ENCODE data around the gene RGS14.

The RGS14 gene

GRCh38 chr5:177384134-177384533, 26.4 kb downstream of the RGS14 start, which contains the start of gene SLC34A1:
TSS of gene SLC34A1 (plus strand) at chr5:177384434. CDS start at chr5:177385742, 1,308 bp downstream.
- no peaks in the 10 kb centered on the region; the same call in 1 of the 2 replicates for H3K27me3 ChIP-seq (ENCODE audit: insufficient read depth, low read depth)

DNA sequence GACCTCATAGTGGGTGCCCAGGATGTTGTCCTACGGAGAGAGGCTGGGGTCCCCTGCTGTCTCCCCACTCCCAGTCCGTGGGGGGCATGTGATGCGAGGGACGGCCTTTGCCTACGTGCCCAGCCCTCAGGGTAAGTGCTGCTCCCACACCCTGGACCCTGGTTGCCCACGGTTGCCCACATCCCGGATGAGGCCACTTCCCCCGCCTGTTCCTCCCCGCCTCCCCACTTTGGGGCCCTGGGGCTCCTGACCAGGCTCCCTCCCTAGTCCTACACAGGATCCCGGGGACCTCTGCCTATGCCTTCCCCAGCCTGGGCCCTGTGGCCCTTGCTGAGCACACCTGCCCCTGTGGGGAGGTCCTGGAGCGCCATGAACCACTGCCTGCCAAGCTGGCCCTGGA, 28.0 kb downstream of the RGS14 start:
- no peaks in the 10 kb centered on the region for H3K79me2 ChIP-seq (ENCODE audit: insufficient read depth, low read depth)
- no peak overlapping the region for H2AFZ ChIP-seq (ENCODE audit: low read depth)
- H3K36me3 ChIP-seq (ENCODE audit: insufficient read depth): no peaks in the 10 kb centered on the region
- no peak overlapping the region for H3K9ac ChIP-seq
- H4K20me1 ChIP-seq (ENCODE audit: insufficient read depth): no peaks in the 10 kb centered on the region
- H3K4me3 ChIP-seq (IDR thresholded peaks at IDR 0.05; ENCODE audit: insufficient read depth, low read depth, low read length): no peak overlapping the region
- TF ChIP-seq, protein P1, sequence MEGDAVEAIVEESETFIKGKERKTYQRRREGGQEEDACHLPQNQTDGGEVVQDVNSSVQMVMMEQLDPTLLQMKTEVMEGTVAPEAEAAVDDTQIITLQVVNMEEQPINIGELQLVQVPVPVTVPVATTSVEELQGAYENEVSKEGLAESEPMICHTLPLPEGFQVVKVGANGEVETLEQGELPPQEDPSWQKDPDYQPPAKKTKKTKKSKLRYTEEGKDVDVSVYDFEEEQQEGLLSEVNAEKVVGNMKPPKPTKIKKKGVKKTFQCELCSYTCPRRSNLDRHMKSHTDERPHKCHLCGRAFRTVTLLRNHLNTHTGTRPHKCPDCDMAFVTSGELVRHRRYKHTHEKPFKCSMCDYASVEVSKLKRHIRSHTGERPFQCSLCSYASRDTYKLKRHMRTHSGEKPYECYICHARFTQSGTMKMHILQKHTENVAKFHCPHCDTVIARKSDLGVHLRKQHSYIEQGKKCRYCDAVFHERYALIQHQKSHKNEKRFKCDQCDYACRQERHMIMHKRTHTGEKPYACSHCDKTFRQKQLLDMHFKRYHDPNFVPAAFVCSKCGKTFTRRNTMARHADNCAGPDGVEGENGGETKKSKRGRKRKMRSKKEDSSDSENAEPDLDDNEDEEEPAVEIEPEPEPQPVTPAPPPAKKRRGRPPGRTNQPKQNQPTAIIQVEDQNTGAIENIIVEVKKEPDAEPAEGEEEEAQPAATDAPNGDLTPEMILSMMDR (conservative IDR thresholded peaks at IDR 0.05; ENCODE audit: low read depth, low read length): no peak
- H3K4me1 ChIP-seq (ENCODE audit: low read depth, poor library complexity, severe bottlenecking): no peaks in the 10 kb centered on the region
- H3K4me2 ChIP-seq: no peak overlapping the region
- H3K27me3 ChIP-seq (ENCODE audit: insufficient read depth, low read depth): no peaks in the 10 kb centered on the region; the same call in 1 of the 2 replicates
- no peak overlapping the region for H3K27ac ChIP-seq

More at GRCh38 chr5:177384134-177384533, 26.4 kb downstream of the RGS14 start, which contains the start of gene SLC34A1:
- Histone ChIP-seq H3K9ac (no peak within 1 kb of the TSS), H3K79me2 (ENCODE audit: insufficient read depth, low read depth) (no peaks in the 10 kb centered on the region), H3K4me1 (ENCODE audit: low read depth, poor library complexity, severe bottlenecking) (no peaks in the 10 kb centered on the region), H3K27ac (no peak within 1 kb of the TSS), H4K20me1 (ENCODE audit: insufficient read depth) (no peaks in the 10 kb centered on the region), H3K4me2 (no peak within 1 kb of the TSS), H3K36me3 (ENCODE audit: insufficient read depth) (no peaks in the 10 kb centered on the region), H2AFZ (ENCODE audit: low read depth) (no peak within 1 kb of the TSS), H3K4me3 (IDR thresholded peaks at IDR 0.05; ENCODE audit: insufficient read depth, low read depth, low read length) (no peak within 1 kb of the TSS)
- TF ChIP-seq, protein P1 (conservative IDR thresholded peaks at IDR 0.05; ENCODE audit: low read depth, low read length): no peak

DNA sequence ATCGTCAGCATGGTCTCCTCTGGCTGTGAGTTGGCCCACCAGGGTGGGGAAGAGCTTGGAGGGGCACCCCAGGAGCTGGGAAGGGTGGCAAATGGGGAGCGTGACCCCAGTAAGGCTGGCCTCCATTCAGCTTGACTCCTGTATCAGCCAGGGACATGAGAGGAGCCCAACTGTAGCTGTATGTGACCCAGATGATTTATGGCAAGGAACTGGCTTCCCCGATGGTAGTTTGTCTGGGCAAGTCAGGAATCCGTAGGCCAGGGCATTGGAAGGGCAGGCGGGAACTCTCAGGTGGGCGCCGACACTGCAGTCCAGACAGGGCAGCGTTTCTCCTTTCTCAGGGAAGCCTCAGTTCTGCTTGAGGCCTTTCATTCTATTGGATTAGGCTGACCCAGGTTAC, 28.8 kb downstream of the RGS14 start:
- H3K36me3 ChIP-seq (ENCODE audit: insufficient read depth): no peaks in the 10 kb centered on the region
- no peak overlapping the region for H3K9ac ChIP-seq
- no peak overlapping the region for H2AFZ ChIP-seq (ENCODE audit: low read depth)
- H3K4me2 ChIP-seq: no peak overlapping the region
- H3K4me1 ChIP-seq (ENCODE audit: low read depth, poor library complexity, severe bottlenecking): no peaks in the 10 kb centered on the region
- no peaks in the 10 kb centered on the region; the same call in 1 of the 2 replicates for H3K27me3 ChIP-seq (ENCODE audit: insufficient read depth, low read depth)
- no peaks in the 10 kb centered on the region for H3K79me2 ChIP-seq (ENCODE audit: insufficient read depth, low read depth)
- no peak overlapping the region for H3K27ac ChIP-seq
- TF ChIP-seq, protein P1 (conservative IDR thresholded peaks at IDR 0.05; ENCODE audit: low read depth, low read length): no peak
- H3K4me3 ChIP-seq (IDR thresholded peaks at IDR 0.05; ENCODE audit: insufficient read depth, low read depth, low read length): no peak overlapping the region
- no peaks in the 10 kb centered on the region for H4K20me1 ChIP-seq (ENCODE audit: insufficient read depth)

DNA sequence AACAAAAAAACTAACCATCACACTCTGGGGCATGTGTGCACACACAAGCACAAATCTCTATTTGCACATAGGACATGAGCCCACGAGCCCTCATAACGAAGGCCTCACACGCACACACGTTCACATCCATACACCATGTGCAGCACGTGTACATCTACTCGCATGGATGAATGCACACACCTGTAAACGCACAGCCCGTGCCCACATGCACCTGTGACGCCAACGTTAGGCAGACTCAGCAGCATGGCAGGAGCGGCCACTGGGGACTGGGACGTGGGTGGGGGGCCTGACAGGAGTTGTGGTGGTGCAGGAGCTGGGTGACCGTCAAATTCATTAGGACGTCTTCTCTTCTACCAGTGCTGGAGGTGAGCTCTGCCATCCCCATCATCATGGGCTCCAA, 29.7 kb downstream of the RGS14 start:
- Histone ChIP-seq H3K36me3 (ENCODE audit: insufficient read depth) (no peaks in the 10 kb centered on the region), H3K9ac (no peak overlapping the region), H3K79me2 (ENCODE audit: insufficient read depth, low read depth) (no peaks in the 10 kb centered on the region), H4K20me1 (ENCODE audit: insufficient read depth) (no peaks in the 10 kb centered on the region), H3K4me3 (IDR thresholded peaks at IDR 0.05; ENCODE audit: insufficient read depth, low read depth, low read length) (no peak overlapping the region), H2AFZ (ENCODE audit: low read depth) (no peak overlapping the region), H3K27ac (no peak overlapping the region), H3K4me1 (ENCODE audit: low read depth, poor library complexity, severe bottlenecking) (no peaks in the 10 kb centered on the region), H3K4me2 (no peak overlapping the region), H3K27me3 (ENCODE audit: insufficient read depth, low read depth) (no peaks in the 10 kb centered on the region; the same call in 1 of the 2 replicates)
- TF ChIP-seq, protein P1 (conservative IDR thresholded peaks at IDR 0.05; ENCODE audit: low read depth, low read length): no peak

All from KMS-11 (cell line).